ENCODE measurements around the gene HSD3B7.
A peak's percentile ranks its signal among the peaks of the same experiment; 100 is the strongest.

The HSD3B7 gene

GRCh38 chr16:30947541-30947858 lies 37.5 kb upstream of the HSD3B7 start:
- no peak for TF ChIP-seq CTCF (IDR thresholded peaks at IDR 0.05; ENCODE audit: borderline replicate concordance, insufficient read depth, low read depth, low read length)
- H3K4me3 ChIP-seq (ENCODE audit: low read depth, low read length), result no peak overlapping the region

- no peak for TF ChIP-seq CTCF (IDR thresholded peaks at IDR 0.05; ENCODE audit: borderline replicate concordance, insufficient read depth, low read depth, low read length)
- peak overlapping the region; percentile 86 for H3K4me3 ChIP-seq (ENCODE audit: low read depth, low read length)
Observed at GRCh38 chr16:30947859-30948666, 36.9 kb upstream of the HSD3B7 start.

GRCh38 chr16:30948667-30949649 lies 36.0 kb upstream of the HSD3B7 start, which contains the start of gene ORAI3:
Gene ORAI3, plus strand, starts transcription at chr16:30949068. Its CDS starts 222 bp downstream, at chr16:30949290.
- H3K4me3 ChIP-seq (ENCODE audit: low read depth, low read length), result peak within 1 kb of the TSS; percentile 86
- no peak for TF ChIP-seq CTCF (IDR thresholded peaks at IDR 0.05; ENCODE audit: borderline replicate concordance, insufficient read depth, low read depth, low read length)

GRCh38 chr16:30949650-30950515 lies 35.1 kb upstream of the HSD3B7 start:
- TF ChIP-seq CTCF (IDR thresholded peaks at IDR 0.05; ENCODE audit: borderline replicate concordance, insufficient read depth, low read depth, low read length), result peak; percentile 44; the same call in 1 of the 2 replicates
- peak overlapping the region; percentile 86 for H3K4me3 ChIP-seq (ENCODE audit: low read depth, low read length)

GRCh38 chr16:30950516-30951065 lies 34.4 kb upstream of the HSD3B7 start:
- H3K4me3 ChIP-seq (ENCODE audit: low read depth, low read length), result peak overlapping the region; percentile 86

More at GRCh38 chr16:30950516-30951065, 34.4 kb upstream of the HSD3B7 start:
- TF ChIP-seq CTCF (IDR thresholded peaks at IDR 0.05; ENCODE audit: borderline replicate concordance, insufficient read depth, low read depth, low read length), result no peak

Data from GM12875 (cell line).